Activated effector memory CD4-positive, alpha-beta T cell treated with Interleukin-2 at 50 U/mL for 16 hours (primary cell): Measurements from ENCODE around the gene HRC.

ENCODE experiments used
- DNase-seq: peaks from one replicate; pipeline ENCODE4 v3.0.0-alpha.2; 2020

Gene HRC

GRCh38 chr19:49113762-49114629 lies 41.2 kb downstream of the HRC start, which contains the start of gene LIN7B:
Gene LIN7B (plus strand): TSS chr19:49114370. CDS start chr19:49114405, 35 bp downstream.
- DNase-seq: peak; percentile 70

GRCh38 chr19:49111218-49111998 lies 43.8 kb downstream of the HRC start:
- DNase-seq: no peak

- DNase-seq: no peak
Observed at GRCh38 chr19:49110567-49110966, 44.6 kb downstream of the HRC start.

- DNase-seq: no peak
Observed at GRCh38 chr19:49109569-49110233, 45.5 kb downstream of the HRC start.

GRCh38 chr19:49109051-49109450 lies 46.1 kb downstream of the HRC start:
- DNase-seq: no peak

- DNase-seq: no peak
Observed at GRCh38 chr19:49107625-49108459, 47.4 kb downstream of the HRC start.

- peak; percentile 46 for DNase-seq
Observed at GRCh38 chr19:49106648-49107135, 48.5 kb downstream of the HRC start.

DNA sequence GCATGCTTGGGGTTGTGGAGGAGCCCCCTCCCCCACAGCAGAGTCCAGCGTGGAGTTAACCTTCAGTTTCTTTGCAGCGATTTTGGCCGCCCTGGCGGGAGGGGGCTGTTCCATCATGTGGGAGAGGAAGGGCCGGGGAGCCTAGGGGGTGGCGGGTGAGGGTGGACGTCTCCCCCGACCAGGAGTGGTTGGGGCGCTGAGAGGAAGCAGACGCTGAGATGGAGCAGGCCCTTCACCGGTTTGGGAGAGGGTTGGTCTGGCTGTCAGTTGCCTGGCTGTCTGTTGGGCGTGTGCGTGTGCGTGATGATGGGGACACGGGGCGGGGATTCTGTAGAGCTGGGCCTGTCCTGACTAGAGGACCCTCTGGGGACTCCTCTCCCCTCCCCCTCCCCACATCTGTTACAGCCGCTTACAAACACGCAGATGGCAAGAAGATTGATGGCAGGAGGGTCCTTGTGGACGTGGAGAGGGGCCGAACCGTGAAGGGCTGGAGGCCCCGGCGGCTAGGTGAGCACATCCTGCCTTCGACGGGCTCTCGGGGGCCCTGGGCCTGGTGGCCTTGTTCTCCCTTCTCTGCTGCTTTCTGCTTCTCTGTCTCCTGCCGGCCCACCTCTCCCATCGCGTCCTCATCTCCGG lies 50.8 kb downstream of the HRC start:
- DNase-seq: no peak

GRCh38 chr19:49103331-49104085 lies 51.7 kb downstream of the HRC start:
- DNase-seq: no peak

GRCh38 chr19:49102303-49102702 lies 52.9 kb downstream of the HRC start:
- no peak for DNase-seq
